ENCODE results near the gene TFF2. TPM values are rescaled to one million over a fixed set of nuclear protein-coding genes. Genes with fewer than 3 reads are reported as not detected.

The TFF2 gene
- polyA plus RNA-seq, 1 of the 3 experiments (the other 2 are of a cell fraction), result not detected

DNA sequence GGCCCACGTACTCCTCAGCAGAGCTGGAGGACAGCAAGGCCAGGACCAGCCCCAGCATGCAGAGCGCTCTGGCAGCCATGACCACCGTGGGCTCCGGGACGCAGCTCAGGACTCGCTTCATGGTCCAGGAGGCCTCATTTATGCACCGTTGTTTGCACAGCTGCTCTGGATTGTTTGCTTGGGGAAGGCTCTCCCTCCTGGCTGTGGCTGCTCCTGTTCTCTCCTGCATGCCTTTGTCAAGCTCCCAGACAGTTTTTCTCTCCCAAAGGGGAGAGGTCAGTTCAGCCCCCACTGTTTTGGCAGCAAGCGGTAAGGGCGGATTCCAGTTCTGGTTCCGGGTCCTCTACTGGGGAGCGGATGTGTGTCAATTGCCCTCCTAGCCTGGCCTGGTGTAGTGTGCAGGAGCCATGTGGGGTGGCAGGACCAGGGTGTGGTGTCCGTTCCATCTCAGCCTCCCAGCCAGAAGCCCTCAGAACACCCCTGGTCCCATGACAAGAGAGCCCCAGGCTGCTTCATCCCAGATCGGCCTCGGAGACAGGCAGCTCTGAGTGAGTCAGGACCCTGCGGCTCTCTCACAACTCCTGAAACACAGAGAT is 35.4 kb downstream of the TFF2 start, which contains the start of gene TFF3:
Gene TFF3 (minus strand): TSS at position 114 of the 596 bp plus-strand sequence. CDS start 35 bp downstream, at position 79.
- TF ChIP-seq PBX3 (IDR thresholded peaks at IDR 0.05), result no peak
- TF ChIP-seq FOXJ3 (CRISPR knock-in tag; IDR thresholded peaks at IDR 0.05), result no peak
- TF ChIP-seq EZH2phosphoT487 (IDR thresholded peaks at IDR 0.05; ENCODE audit: borderline replicate concordance, low read depth), result no peak
- TF ChIP-seq RFX5 (IDR thresholded peaks at IDR 0.05; ENCODE audit: low read length), result no peak
- TF ChIP-seq EP300 (IDR thresholded peaks at IDR 0.05; ENCODE audit: borderline replicate concordance in 1 of 2, low read depth in 1 of 2, low read length in 1 of 2), result no peak
- no peak for TF ChIP-seq RAD21 (IDR thresholded peaks at IDR 0.05; ENCODE audit: low read length)
- no peak for TF ChIP-seq SMC3 (IDR thresholded peaks at IDR 0.05; ENCODE audit: low read depth, low read length)
- TF ChIP-seq MXI1 (IDR thresholded peaks at IDR 0.05; ENCODE audit: low read depth, low read length), result no peak
- no peak for TF ChIP-seq POLR2AphosphoS5 (IDR thresholded peaks at IDR 0.05; ENCODE audit: low read depth, low read length)
- no peak for TF ChIP-seq NFIC (IDR thresholded peaks at IDR 0.05; ENCODE audit: borderline replicate concordance)
- TF ChIP-seq TEAD4 (IDR thresholded peaks at IDR 0.05; ENCODE audit: borderline replicate concordance, insufficient read depth), result no peak
- TF ChIP-seq TAF1 (IDR thresholded peaks at IDR 0.05; ENCODE audit: borderline replicate concordance, low read depth, low read length), result no peak
- no peak for TF ChIP-seq SIN3A (IDR thresholded peaks at IDR 0.05; ENCODE audit: borderline replicate concordance, low read depth, low read length)
- no peak for TF ChIP-seq TCF12 (IDR thresholded peaks at IDR 0.05)
- no peak for TF ChIP-seq CHD2 (IDR thresholded peaks at IDR 0.05; ENCODE audit: low read length, partially characterized antibody)
- TF ChIP-seq, protein P1, sequence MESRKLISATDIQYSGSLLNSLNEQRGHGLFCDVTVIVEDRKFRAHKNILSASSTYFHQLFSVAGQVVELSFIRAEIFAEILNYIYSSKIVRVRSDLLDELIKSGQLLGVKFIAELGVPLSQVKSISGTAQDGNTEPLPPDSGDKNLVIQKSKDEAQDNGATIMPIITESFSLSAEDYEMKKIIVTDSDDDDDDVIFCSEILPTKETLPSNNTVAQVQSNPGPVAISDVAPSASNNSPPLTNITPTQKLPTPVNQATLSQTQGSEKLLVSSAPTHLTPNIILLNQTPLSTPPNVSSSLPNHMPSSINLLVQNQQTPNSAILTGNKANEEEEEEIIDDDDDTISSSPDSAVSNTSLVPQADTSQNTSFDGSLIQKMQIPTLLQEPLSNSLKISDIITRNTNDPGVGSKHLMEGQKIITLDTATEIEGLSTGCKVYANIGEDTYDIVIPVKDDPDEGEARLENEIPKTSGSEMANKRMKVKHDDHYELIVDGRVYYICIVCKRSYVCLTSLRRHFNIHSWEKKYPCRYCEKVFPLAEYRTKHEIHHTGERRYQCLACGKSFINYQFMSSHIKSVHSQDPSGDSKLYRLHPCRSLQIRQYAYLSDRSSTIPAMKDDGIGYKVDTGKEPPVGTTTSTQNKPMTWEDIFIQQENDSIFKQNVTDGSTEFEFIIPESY (IDR thresholded peaks at IDR 0.05; ENCODE audit: borderline replicate concordance, low read depth), result no peak
- no peak for TF ChIP-seq NRF1 (IDR thresholded peaks at IDR 0.05; ENCODE audit: low read depth, low read length)
- no peak for TF ChIP-seq RCOR1 (IDR thresholded peaks at IDR 0.05; ENCODE audit: low read length)
- Histone ChIP-seq H3K36me3 (replicated peaks in 1 of 2; ENCODE audit: control insufficient read depth in 1 of 2, insufficient read depth in 2 of 2, low read length in 1 of 2) (no peaks in the 10 kb centered on the region), H3K9me3 (no peaks in the 10 kb centered on the region), H3K27ac (ENCODE audit: low read depth in 2 of 2, low read length in 1 of 2) (no peak within 1 kb of the TSS), H3K9me2 (no peaks in the 10 kb centered on the region), H3F3A (replicated peaks; ENCODE audit: insufficient read depth) (no peaks in the 10 kb centered on the region), H3K79me2 (ENCODE audit: insufficient read depth) (no peaks in the 10 kb centered on the region), H3K9ac (no peak within 1 kb of the TSS), H3K4me3 (ENCODE audit: low read depth in 2 of 2, low read length in 1 of 2) (no peak within 1 kb of the TSS), H3K27me3 (ENCODE audit: insufficient read depth) (no peaks in the 10 kb centered on the region), H4K20me1 (ENCODE audit: insufficient read depth) (no peaks in the 10 kb centered on the region), H3K4me1 (ENCODE audit: control insufficient read depth in 1 of 2, insufficient read depth in 2 of 2, low read depth in 1 of 2, low read length in 1 of 2) (no peaks in the 10 kb centered on the region; a peak in 1 of 4 replicates), H3K4me2 (no peak within 1 kb of the TSS), H2AFZ (ENCODE audit: low read depth) (no peak within 1 kb of the TSS)
- DNase-seq, result no peak
- ChIA-PET CTCF (no interaction called here), POLR2A (no interaction called here)
- WGBS (ENCODE audit: low lambda C conversion rate), result 66% methylated on average over 10 of the region's 15 CpGs

All from SK-N-SH (cell line).